ENCODE data around the gene RARA.
"Not testable (repeated sequence)": the region's sequence is repeated elsewhere in the genome, so short reads cannot be mapped to it uniquely, and the experiment has no call there.

Gene RARA

GRCh38 chr17:40361063-40361924 is 52.3 kb downstream of the RARA start:
- DNase-seq, result no peak

GRCh38 chr17:40361925-40362695 is 53.1 kb downstream of the RARA start:
- no peak for DNase-seq

DNA sequence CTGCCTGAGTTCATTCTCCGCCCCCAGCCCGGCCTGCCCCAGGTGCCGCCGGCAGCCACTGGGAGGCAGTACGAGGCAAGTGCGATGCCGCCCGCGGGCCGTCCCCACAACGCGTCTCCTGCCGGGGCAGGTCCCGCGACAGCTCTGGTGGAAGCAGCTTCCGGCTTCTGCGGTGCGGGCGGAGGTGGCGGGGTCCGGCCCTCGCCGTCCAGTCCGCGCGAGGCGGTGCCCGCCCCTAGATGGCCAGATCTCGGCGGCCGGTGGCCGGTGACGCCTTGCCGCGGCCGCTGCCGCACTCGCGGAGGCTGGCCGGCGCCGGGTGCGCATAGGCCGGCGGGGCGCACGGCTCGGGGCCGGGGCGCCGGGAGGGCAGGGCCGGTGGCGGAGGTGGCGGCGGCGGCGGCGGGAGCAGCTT is 53.7 kb downstream of the RARA start:
- DNase-seq, result peak; percentile 62

DNA sequence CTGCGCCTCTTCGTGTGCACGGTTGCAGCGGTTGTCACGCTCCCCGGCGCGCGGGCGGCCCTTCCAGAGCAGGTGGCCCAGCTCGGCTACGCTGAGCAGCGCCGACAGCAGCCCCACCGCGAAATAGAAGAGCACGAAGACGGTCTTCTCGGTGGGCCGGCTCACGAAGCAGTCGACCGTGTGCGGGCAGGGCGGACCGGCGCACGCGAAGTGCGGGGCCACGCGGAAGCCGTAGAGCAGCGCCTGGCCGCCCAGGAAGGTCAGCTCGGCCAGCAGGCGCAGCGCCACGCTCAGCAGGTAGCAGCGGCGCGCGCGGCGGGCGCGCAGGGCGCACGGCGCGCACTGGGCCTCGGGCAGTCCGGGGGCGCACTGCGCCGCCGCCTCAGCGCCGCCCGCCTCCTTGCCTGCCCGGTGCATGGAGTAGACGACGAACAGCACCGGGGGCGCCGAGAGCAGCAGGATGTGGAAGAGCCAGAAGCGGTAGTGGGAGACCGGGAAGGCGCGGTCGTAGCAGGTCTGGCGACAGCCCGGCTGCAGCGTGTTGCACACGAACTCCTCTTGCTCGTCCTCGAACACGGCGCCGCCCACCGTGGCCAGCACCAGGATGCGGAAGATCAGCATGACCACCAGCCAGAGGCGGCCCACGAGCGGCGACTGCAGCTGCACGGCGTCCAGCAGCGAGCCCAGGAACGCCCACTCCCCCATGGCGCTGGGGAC is 54.3 kb downstream of the RARA start:
- peak; percentile 37 for DNase-seq

DNA sequence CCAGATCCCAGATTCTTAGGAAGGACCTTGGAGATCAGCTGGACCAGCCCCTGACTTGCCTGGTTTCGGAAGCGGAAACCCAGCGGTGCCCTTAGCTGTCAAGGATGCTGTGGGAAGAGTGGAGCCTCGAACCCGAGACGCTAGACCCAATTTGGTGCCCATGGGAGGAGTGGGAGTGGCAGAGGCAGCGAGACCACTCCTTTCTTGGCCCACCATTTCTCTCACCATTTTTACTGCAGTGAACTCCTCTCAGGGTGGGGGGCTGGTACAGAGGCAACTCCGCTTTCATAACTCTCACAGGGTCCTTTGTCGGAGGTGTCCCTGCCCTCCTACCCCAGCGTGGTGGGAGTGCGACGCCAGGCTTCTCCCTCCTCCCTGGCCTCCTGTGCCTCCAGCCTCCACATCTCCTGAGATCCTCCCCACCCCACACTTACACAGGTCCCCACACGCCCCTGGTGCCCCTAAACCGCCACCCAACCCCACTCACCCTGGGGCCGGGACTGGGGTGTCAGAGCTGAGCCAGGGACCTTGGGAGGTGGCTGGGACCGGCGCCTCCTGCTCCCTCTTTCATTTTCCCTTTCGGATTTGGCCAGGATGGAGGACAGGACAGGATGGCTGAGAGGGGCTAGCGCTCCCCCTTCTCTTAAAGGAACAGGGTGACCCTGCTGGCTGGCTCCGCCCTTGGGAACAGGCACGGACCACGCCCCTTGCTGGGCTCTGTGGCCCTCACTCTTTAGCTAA is 55.3 kb downstream of the RARA start, which contains the start of gene GJD3:
Gene GJD3, minus strand, starts transcription at position 617 of the 741 bp plus-strand sequence. CDS start 922 bp downstream, outside the sequence.
- DNase-seq, result no peak

GRCh38 chr17:40364906-40365305 is 55.9 kb downstream of the RARA start:
- no peak for DNase-seq

GRCh38 chr17:40366076-40366860 is 57.3 kb downstream of the RARA start:
- DNase-seq, result no peak

- no peak for DNase-seq
Observed at GRCh38 chr17:40366861-40367518, 58.0 kb downstream of the RARA start.

GRCh38 chr17:40367728-40368127 is 58.7 kb downstream of the RARA start:
- DNase-seq, result not testable (repeated sequence)

DNA sequence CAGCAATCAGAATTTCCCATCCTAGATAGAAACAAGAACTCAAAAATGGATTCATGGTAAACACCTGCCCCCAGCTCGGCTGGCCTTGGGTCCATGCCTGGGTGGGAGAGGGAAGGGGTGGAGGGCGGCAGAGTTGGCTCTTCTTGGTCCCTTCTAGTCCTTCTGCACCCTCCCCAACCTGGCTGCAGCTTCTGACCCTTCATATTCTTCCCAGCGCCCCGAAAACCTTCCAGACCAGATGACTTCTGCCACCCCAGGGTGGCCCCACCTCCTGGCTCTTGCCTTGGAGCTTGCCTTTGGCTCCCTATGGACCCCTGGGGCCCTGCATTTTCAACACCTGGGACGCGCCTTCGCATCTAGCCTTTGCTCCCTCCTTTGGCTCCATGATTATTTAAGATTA is 60.9 kb downstream of the RARA start:
- no peak for DNase-seq

GRCh38 chr17:40371261-40371929 is 62.4 kb downstream of the RARA start:
- DNase-seq, result peak; percentile 6

DNA sequence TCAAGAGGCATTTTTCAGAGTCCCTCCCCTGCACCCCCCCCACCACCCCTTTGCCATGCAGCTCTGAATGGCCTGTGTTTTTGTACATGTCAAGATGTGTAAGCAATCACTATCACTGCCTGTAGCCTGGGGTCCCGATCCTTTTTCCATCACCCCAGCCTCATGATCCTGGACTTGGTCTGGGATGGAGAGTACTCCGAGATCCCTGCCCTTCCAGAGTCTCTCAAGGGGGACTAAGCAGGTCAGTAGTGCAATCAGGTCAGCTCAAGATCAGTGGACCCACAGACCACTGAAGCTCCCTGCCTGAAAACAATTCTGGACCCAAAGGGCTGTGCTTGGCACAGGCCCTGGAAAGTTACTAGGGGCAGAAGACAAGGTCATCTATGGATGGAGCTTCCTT is 63.1 kb downstream of the RARA start:
- no peak for DNase-seq

DNA sequence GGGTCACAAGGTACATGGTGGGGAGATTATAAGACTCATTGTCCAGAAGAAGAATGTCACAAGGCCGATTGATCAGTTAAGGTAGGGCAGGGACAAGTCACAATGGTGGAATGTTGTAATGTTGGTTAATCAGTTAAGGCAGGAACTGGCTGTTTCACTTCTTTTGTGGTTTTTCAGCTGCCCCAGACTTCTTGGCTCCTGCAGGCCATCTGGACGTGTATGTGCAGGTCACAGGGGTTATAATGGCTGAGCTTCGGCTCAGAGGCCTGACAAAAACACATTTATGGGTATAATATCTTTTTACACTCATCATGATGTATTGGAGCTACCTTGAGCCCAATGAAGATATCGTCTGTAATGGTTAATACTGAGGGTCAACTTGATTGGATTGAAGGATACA is 63.7 kb downstream of the RARA start:
- DNase-seq, result not testable (repeated sequence)

GRCh38 chr17:40373324-40373723 is 64.3 kb downstream of the RARA start:
- no peak for DNase-seq

GRCh38 chr17:40373999-40374398 is 65.0 kb downstream of the RARA start:
- no peak for DNase-seq

DNA sequence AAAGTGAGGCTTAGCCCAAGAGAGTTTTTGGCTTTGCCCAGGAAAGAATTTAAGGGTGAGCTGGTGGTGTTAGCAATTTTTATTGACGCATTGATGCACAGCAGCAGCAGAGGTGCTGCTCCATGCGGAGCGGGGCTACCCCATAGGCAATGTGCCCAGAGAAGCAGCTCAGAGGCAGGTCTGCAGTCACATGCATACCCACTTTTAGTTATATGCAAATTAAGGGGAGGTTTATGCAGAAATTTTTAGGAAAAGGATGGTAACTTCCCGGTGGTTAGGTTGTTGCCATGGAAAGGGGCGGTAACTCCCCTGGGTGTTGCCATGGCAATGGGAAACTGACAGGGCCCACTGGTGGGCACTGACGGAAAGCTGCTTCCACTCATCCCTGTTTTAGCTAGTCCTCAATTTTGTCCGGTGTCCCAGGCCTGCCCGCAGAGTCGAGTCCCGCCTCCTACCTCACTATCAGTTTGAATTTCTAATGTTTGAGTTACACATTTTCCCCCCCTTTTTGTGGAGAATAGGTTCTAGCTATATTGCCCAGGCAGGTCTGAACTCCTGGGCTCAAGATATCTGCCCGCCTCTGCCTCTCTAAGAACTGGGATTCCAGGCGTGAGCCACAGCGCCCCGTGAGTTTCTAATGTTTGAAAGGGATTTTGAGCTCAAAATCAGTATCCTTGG is 66.0 kb downstream of the RARA start:
- no peak for DNase-seq

DNA sequence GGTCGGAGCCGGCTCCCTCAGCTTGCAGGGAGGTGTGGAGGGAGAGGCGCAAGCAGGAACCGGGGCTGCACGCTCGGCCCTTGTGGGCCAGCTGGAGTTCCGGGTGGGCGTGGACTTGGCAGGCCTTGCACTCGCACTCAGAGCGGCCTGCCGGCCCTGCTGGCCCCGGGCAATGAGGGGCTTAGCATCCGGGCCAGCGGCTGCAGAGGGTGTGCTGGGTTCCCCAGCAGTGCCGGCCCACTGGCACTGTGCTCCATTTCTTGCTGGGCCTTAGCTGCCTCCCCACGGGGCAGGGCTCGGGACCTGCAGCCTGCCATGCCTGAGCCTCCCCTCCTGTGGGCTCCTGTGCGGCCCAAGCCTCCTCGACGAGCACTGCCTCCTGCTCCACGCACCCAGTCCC is 66.8 kb downstream of the RARA start:
- DNase-seq, result not testable (repeated sequence)

DNA sequence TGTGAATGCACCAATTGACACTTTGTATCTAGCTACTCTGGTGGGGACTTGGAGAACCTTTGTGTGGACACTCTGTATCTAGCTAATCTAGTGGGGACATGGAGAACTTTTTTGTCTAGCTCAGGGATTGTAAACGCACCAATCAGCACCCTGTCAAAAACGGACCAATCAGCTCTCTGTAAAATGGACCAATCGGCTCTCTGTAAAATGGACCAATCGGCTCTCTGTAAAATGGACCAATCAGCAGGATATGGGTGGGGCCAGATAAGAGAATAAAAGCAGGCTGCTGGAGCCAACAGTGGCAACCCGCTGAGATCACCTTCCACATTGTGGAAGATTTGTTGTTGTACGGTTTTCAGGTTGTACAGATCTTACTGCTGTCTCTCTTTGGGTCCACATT is 67.6 kb downstream of the RARA start:
- DNase-seq, result not testable (repeated sequence)

- no peak for DNase-seq
Observed at GRCh38 chr17:40377832-40378231, 68.9 kb downstream of the RARA start.

GRCh38 chr17:40378966-40379365 is 70.0 kb downstream of the RARA start:
- no peak for DNase-seq

All from NCI-H2171 treated with DMSO at 0.1 percent for 48 hours (cell line).